Fibroblast of the aortic adventitia (primary cell): Measurements from ENCODE around the gene CTF1. TPM values are rescaled to one million over a fixed set of nuclear protein-coding genes. Genes with fewer than 3 reads are reported as not detected.
A peak's percentile ranks its signal among the peaks of the same experiment; 100 is the strongest.

Experiments used
- DNase-seq: peaks from one replicate; pipeline ENCODE4 v3.0.0-alpha.2; 2010; ENCODE audit warnings: low read depth
- H3K4me3 ChIP-seq: 2 replicates; pipeline ENCODE4 v1.5.1; 2011; ENCODE audit warnings: low read depth, mild to moderate bottlenecking, control low read depth, low read length, moderate library complexity
- total RNA-seq: library from RNA; depleted of rRNA; stranded (reverse); fragments of >200 nt; gene quantifications from 2 replicates; pipeline ENCODE4 v1.2.3, GENCODE V29; 2012; ENCODE audit warnings: low replicate concordance
- TF ChIP-seq, protein P1 (sequence below): IDR thresholded peaks from 2 replicates; pipeline ENCODE4 v1.5.1; 2011; ENCODE audit warnings: mild to moderate bottlenecking, low read length, control low read depth, inconsistent platforms; ENCODE audit not compliant: insufficient read depth

Gene CTF1
- total RNA-seq, 1 donor, result 2.5 TPM

DNA sequence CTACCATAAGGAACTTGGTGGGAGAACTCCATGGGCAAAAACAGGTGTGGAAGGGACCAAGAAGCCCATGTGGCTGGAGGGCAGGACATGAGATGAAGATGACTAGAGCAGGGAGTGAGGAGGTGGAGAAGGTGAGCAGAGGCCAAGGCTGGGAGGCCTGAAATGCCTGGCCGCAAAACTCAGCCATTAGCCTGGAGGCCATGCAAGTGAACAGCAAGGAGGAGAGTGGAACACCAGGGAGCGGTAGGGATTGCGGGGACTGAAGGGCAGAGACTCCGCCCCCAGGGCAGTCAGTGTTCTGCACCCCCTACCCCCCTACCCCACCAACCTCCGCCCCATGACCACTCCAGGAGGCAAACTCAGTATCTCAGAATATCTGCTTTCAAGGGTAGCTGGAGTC lies 19.5 kb upstream of the CTF1 start:
- DNase-seq, result no peak
- peak overlapping the region; percentile 93 for H3K4me3 ChIP-seq
- TF ChIP-seq, protein P1, sequence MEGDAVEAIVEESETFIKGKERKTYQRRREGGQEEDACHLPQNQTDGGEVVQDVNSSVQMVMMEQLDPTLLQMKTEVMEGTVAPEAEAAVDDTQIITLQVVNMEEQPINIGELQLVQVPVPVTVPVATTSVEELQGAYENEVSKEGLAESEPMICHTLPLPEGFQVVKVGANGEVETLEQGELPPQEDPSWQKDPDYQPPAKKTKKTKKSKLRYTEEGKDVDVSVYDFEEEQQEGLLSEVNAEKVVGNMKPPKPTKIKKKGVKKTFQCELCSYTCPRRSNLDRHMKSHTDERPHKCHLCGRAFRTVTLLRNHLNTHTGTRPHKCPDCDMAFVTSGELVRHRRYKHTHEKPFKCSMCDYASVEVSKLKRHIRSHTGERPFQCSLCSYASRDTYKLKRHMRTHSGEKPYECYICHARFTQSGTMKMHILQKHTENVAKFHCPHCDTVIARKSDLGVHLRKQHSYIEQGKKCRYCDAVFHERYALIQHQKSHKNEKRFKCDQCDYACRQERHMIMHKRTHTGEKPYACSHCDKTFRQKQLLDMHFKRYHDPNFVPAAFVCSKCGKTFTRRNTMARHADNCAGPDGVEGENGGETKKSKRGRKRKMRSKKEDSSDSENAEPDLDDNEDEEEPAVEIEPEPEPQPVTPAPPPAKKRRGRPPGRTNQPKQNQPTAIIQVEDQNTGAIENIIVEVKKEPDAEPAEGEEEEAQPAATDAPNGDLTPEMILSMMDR, result no peak

DNA sequence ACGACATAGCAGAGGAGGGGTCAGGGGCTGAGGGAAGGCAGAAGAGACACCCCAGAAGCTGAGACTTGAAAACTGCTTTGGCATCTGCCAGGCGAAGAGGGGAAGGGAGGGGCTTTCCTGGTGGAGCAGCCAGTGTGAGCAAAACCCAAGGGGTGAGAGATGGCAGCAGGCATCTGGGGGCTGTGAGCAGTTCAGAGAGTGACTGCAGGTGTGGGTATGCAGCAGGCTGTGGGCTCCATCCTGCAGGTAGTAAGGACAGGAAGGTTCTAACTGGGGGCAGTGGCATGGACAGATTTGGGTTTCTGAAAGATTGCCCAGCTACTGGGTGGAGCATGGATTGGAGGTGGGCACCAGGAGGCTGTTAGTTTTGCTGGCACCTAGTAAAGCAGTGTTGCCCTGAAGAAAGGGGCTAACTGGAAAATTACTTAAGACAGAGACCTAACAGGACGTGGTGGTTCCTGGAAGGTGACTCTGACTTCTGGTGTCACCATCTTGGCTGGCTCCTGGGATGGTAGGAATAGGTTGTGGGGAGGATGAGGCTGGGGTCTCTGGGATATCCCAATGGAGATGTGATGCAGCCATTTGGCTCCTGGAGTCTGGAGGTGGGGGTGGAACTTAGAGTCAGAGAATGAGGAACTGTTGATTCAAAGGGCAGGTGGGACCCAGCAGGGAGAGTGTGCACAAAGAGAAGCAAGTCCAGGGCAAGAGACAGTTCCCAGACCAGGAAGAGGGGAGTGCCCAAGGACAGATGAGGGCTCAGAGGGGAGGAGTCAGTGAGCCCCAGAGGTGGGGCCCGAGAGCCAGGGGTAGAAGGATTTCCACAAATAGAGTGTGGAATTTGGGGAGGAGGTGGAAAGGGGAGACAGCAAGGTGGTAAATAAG lies 13.7 kb upstream of the CTF1 start:
- H3K4me3 ChIP-seq, result no peak overlapping the region
- TF ChIP-seq, protein P1, result no peak
- no peak for DNase-seq

DNA sequence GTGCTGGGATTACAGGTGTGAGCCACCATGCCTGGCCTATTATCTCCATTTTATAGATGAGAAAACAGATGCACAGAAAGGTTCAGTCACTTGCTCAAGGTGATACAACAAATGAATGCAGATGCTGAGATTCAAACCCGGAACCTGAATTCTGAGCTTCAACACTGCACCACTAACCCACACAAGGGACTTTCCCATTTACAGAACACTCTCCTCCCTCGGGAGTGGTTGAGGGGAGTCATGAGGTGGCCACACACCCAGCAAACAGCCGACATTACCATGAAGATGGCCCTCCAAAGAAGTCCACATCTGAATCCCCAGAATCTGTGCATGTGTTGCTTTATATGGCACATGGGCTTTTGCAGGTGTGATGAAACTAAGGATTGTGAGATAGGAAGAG lies 11.7 kb upstream of the CTF1 start:
- DNase-seq, result no peak
- H3K4me3 ChIP-seq, result no peak overlapping the region
- TF ChIP-seq, protein P1, result no peak

DNA sequence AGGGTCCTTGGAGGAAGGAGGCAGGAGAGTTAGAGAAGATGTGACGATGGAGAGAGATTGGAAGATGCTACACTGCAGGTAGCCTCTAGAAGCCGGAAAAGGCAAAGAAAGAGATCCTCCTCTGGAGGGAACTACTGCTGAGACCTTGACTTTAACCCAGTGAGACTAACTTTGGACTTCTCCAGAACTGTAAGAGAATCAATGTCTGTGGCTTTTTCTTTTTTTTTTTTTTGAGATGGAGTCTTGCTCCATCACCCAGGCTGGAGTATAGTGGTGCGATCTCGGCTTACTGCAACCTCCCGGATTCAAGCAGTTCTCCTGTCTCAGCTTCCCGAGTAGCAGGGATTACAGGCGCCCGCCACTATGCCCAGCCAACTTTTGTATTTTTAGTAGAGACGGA lies 11.2 kb upstream of the CTF1 start:
- no peak for DNase-seq
- TF ChIP-seq, protein P1, result no peak
- no peak overlapping the region for H3K4me3 ChIP-seq

DNA sequence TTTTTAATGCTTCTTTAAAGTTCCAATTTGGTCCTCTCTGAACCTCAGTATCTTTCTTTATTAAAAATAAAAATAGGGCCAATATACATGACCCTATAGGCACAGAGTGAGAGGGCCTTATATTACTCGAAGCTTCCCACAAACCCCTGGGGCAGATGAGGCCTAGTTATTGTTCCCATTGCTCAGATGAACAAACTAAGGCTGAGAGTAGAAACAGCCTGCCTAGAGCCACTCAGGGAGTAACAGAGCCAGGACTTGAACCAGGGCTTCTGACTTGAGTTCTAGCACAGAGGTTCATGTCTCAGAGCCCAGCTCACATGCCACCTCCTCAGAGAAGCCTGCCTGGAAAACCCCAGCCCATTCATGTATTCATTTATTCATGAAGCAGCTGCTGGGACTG lies 10.3 kb upstream of the CTF1 start:
- TF ChIP-seq, protein P1, result no peak
- no peak for DNase-seq
- no peak overlapping the region for H3K4me3 ChIP-seq

DNA sequence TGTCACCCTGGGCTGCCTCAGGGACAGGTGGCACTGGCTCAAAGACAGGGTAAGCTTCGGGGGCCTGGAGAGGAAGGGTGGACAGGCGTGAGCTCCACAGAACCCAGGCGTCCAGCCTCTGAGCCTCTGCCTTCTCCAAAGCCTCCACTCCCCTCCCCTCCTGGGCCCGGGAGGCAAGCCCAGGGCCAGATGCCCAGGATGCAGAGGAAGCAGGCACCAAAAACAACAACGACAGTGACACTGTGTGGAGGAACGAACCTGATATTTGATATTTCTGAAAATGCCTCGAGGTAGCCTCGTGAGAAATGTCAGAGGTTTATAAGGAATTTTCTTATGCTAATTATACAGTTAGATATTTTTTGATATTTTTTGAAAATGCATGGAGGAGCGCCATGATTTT lies 8.5 kb upstream of the CTF1 start:
- H3K4me3 ChIP-seq, result no peak overlapping the region
- no peak for DNase-seq
- TF ChIP-seq, protein P1, result no peak
